GM19452 (cell line): ENCODE measurements around the gene UBE4B.

Source experiments
- ATAC-seq: cut with Tn5 transposase; IDR thresholded peaks from one replicate; pipeline ENCODE4 v1.9.1; 2021; ENCODE audit not compliant: unreplicated experiment

The UBE4B gene

GRCh38 chr1:10108948-10109708 is 76.4 kb downstream of the UBE4B start:
- no peak for ATAC-seq

GRCh38 chr1:10113501-10113900 is 80.7 kb downstream of the UBE4B start:
- ATAC-seq, result no peak

GRCh38 chr1:10114746-10115145 is 82.0 kb downstream of the UBE4B start:
- ATAC-seq, result no peak

- no peak for ATAC-seq
These were observed 84.4 kb downstream of the UBE4B start for GRCh38 chr1:10117132-10117531.

- ATAC-seq, result no peak
These were observed 85.1 kb downstream of the UBE4B start for GRCh38 chr1:10117865-10118264.

GRCh38 chr1:10121688-10122087 is 88.9 kb downstream of the UBE4B start:
- ATAC-seq, result no peak

- no peak for ATAC-seq
These were observed 90.2 kb downstream of the UBE4B start for GRCh38 chr1:10122926-10123325.

GRCh38 chr1:10128101-10128765 is 95.5 kb downstream of the UBE4B start:
- ATAC-seq, result no peak

- ATAC-seq, result no peak
These were observed 99.6 kb downstream of the UBE4B start for GRCh38 chr1:10132316-10132715.

GRCh38 chr1:10132852-10133251 is 100.1 kb downstream of the UBE4B start:
- no peak for ATAC-seq

GRCh38 chr1:10140981-10141380 is 108.2 kb downstream of the UBE4B start:
- no peak for ATAC-seq

- no peak for ATAC-seq
These were observed 111.3 kb downstream of the UBE4B start for GRCh38 chr1:10143961-10144485.

GRCh38 chr1:10146391-10146790 is 113.6 kb downstream of the UBE4B start:
- ATAC-seq, result no peak

- no peak for ATAC-seq
These were observed 116.5 kb downstream of the UBE4B start for GRCh38 chr1:10149231-10149630.

GRCh38 chr1:10152709-10153284 is 120.0 kb downstream of the UBE4B start:
- ATAC-seq, result no peak

GRCh38 chr1:10155087-10155712 is 122.4 kb downstream of the UBE4B start:
- no peak for ATAC-seq

GRCh38 chr1:10160173-10160572 is 127.4 kb downstream of the UBE4B start:
- no peak for ATAC-seq

GRCh38 chr1:10160907-10161490 is 128.2 kb downstream of the UBE4B start:
- ATAC-seq, result no peak

GRCh38 chr1:10161541-10162290 is 129.0 kb downstream of the UBE4B start:
- no peak for ATAC-seq

- ATAC-seq, result no peak
These were observed 136.3 kb downstream of the UBE4B start for GRCh38 chr1:10168912-10169514.
